HEK293 (cell line): ENCODE results near the gene C1QTNF2.

Experiments used
- AEBP2 ChIP-seq: fragments of 450-650 bp; formaldehyde crosslinking; IDR thresholded peaks from 2 replicates; pipeline ENCODE4 v1.5.1; 2016; ENCODE audit warnings: missing biosample characterization, missing genetic modification characterization, borderline replicate concordance
- BCL11A ChIP-seq: fragments of 450-650 bp; formaldehyde crosslinking; IDR thresholded peaks from 2 replicates; pipeline ENCODE4 v1.5.1; 2016; ENCODE audit warnings: low read depth, missing biosample characterization, missing genetic modification characterization
- GLI2 ChIP-seq: fragments of 450-650 bp; formaldehyde crosslinking; IDR thresholded peaks from 2 replicates; pipeline ENCODE4; 2017; ENCODE audit warnings: missing biosample characterization, missing genetic modification characterization, low read depth, borderline replicate concordance
- GLIS2 ChIP-seq: fragments of 450-650 bp; formaldehyde crosslinking; IDR thresholded peaks from 2 replicates; pipeline ENCODE4 v1.5.1; 2016; ENCODE audit warnings: missing biosample characterization, missing genetic modification characterization
- INSM2 ChIP-seq: fragments of 450-650 bp; formaldehyde crosslinking; IDR thresholded peaks from 2 replicates; pipeline ENCODE4 v1.5.1; 2016; ENCODE audit warnings: missing biosample characterization, missing genetic modification characterization
- TCF7L2 ChIP-seq: IDR thresholded peaks from 2 replicates; pipeline ENCODE4 v1.6.1; 2011; ENCODE audit warnings: low read depth, mild to moderate bottlenecking, inconsistent platforms, low read length, moderate library complexity, borderline replicate concordance
- TSHZ1 ChIP-seq: fragments of 450-650 bp; formaldehyde crosslinking; IDR thresholded peaks from 2 replicates; pipeline ENCODE4 v1.5.1; 2016; ENCODE audit warnings: missing biosample characterization, missing genetic modification characterization, borderline replicate concordance
- ZBTB10 ChIP-seq: fragments of 450-650 bp; formaldehyde crosslinking; IDR thresholded peaks from 2 replicates; pipeline ENCODE4 v1.5.1; 2016; ENCODE audit warnings: missing biosample characterization, missing genetic modification characterization
- ZBTB17 ChIP-seq: fragments of 450-650 bp; formaldehyde crosslinking; IDR thresholded peaks from 2 replicates; pipeline ENCODE4 v1.5.1; 2016; ENCODE audit warnings: missing biosample characterization, missing genetic modification characterization
- ZNF157 ChIP-seq: fragments of 450-650 bp; formaldehyde crosslinking; IDR thresholded peaks from 2 replicates; pipeline ENCODE4 v1.5.1; 2016; ENCODE audit warnings: missing biosample characterization, missing genetic modification characterization
- ZNF16 ChIP-seq: fragments of 450-650 bp; formaldehyde crosslinking; IDR thresholded peaks from 2 replicates; pipeline ENCODE4 v1.5.1; 2016; ENCODE audit warnings: low read depth, missing biosample characterization, missing genetic modification characterization
- ZNF169 ChIP-seq: fragments of 450-650 bp; formaldehyde crosslinking; IDR thresholded peaks from 2 replicates; pipeline ENCODE4 v1.5.1; 2016; ENCODE audit warnings: missing biosample characterization, missing genetic modification characterization
- ZNF174 ChIP-seq: fragments of 450-650 bp; formaldehyde crosslinking; IDR thresholded peaks from 2 replicates; pipeline ENCODE4 v1.5.0; 2017; ENCODE audit warnings: missing biosample characterization, mild to moderate bottlenecking, missing genetic modification characterization
- ZNF19 ChIP-seq: fragments of 450-650 bp; formaldehyde crosslinking; IDR thresholded peaks from 2 replicates; pipeline ENCODE4; 2016; ENCODE audit warnings: missing biosample characterization, missing genetic modification characterization, low read depth
- ZNF202 ChIP-seq: fragments of 450-650 bp; formaldehyde crosslinking; IDR thresholded peaks from 2 replicates; pipeline ENCODE4 v1.5.1; 2016; ENCODE audit warnings: missing biosample characterization, missing genetic modification characterization, borderline replicate concordance
- ZNF292 ChIP-seq: fragments of 450-650 bp; formaldehyde crosslinking; IDR thresholded peaks from 2 replicates; pipeline ENCODE4 v1.5.1; 2016; ENCODE audit warnings: low read depth, missing biosample characterization, missing genetic modification characterization, borderline replicate concordance
- ZNF341 ChIP-seq: fragments of 450-650 bp; formaldehyde crosslinking; IDR thresholded peaks from 2 replicates; pipeline ENCODE4; 2016; ENCODE audit warnings: low read depth, missing biosample characterization, missing genetic modification characterization
- ZNF354C ChIP-seq: fragments of 450-650 bp; formaldehyde crosslinking; IDR thresholded peaks from 2 replicates; pipeline ENCODE4 v1.5.1; 2016; ENCODE audit warnings: missing biosample characterization, missing genetic modification characterization, low read depth, borderline replicate concordance
- ZNF366 ChIP-seq: fragments of 450-650 bp; formaldehyde crosslinking; conservative IDR thresholded peaks from 2 replicates; pipeline ENCODE4 v1.5.1; 2016; ENCODE audit warnings: missing biosample characterization, missing genetic modification characterization
- ZNF433 ChIP-seq: fragments of 450-650 bp; formaldehyde crosslinking; IDR thresholded peaks from 2 replicates; pipeline ENCODE4 v1.5.1; 2016; ENCODE audit warnings: missing biosample characterization, missing genetic modification characterization, low read depth
- ZNF473 ChIP-seq: fragments of 450-650 bp; formaldehyde crosslinking; IDR thresholded peaks from 2 replicates; pipeline ENCODE4 v1.5.1; 2017; ENCODE audit warnings: missing biosample characterization, missing genetic modification characterization
- ZNF514 ChIP-seq: fragments of 450-650 bp; formaldehyde crosslinking; IDR thresholded peaks from 2 replicates; pipeline ENCODE4 v1.5.1; 2016; ENCODE audit warnings: missing biosample characterization, missing genetic modification characterization
- ZNF555 ChIP-seq: fragments of 450-650 bp; formaldehyde crosslinking; conservative IDR thresholded peaks from 2 replicates; pipeline ENCODE4 v1.5.1; 2017; ENCODE audit warnings: missing biosample characterization, mild to moderate bottlenecking, missing genetic modification characterization, inconsistent platforms
- ZNF561 ChIP-seq: fragments of 450-650 bp; IDR thresholded peaks from 2 replicates; pipeline ENCODE4 v1.5.1; 2018; ENCODE audit warnings: missing biosample characterization, missing genetic modification characterization, borderline replicate concordance
- ZNF626 ChIP-seq: fragments of 450-650 bp; sonication (Bioruptor Pico); formaldehyde crosslinking; IDR thresholded peaks from 2 replicates; pipeline ENCODE4 v1.5.1; 2018; ENCODE audit warnings: missing biosample characterization, missing genetic modification characterization, inconsistent platforms
- ZNF701 ChIP-seq: fragments of 450-650 bp; formaldehyde crosslinking; IDR thresholded peaks from 2 replicates; pipeline ENCODE4 v1.5.1; 2016; ENCODE audit warnings: missing biosample characterization, missing genetic modification characterization
- ZNF777 ChIP-seq: fragments of 450-650 bp; formaldehyde crosslinking; IDR thresholded peaks from 2 replicates; pipeline ENCODE4 v1.5.1; 2017; ENCODE audit warnings: missing biosample characterization, missing genetic modification characterization, borderline replicate concordance
- ZNF785 ChIP-seq: fragments of 450-650 bp; formaldehyde crosslinking; IDR thresholded peaks from 2 replicates; pipeline ENCODE4 v1.5.1; 2016; ENCODE audit warnings: missing biosample characterization, missing genetic modification characterization
- ZSCAN5A ChIP-seq: fragments of 450-650 bp; formaldehyde crosslinking; IDR thresholded peaks from 2 replicates; pipeline ENCODE4 v1.5.1; 2016; ENCODE audit warnings: missing biosample characterization, missing genetic modification characterization

The C1QTNF2 gene

GRCh38 chr5:160312134-160312959 is 58.1 kb downstream of the C1QTNF2 start, which contains the start of gene CCNJL (continued):
- TF ChIP-seq GLIS2 (tag by site-specific recombination) (peak; percentile 50; the same call in 1 of the 2 replicates), ZNF785 (tag by site-specific recombination) (no peak), ZNF169 (tag by site-specific recombination) (no peak), ZNF701 (tag by site-specific recombination) (no peak), ZNF292 (no peak), ZNF16 (tag by site-specific recombination) (no peak), ZNF433 (tag by site-specific recombination) (no peak), ZNF354C (tag by site-specific recombination) (no peak), ZNF19 (tag by site-specific recombination) (no peak), ZNF626 (tag by site-specific recombination) (no peak), ZBTB10 (tag by site-specific recombination) (0 out of 2 replicates have a peak, but pooled peaks have one; percentile 16), ZNF561 (tag by site-specific recombination) (peak; percentile 7; the same call in 1 of the 2 replicates), GLI2 (no peak), ZBTB17 (peak; percentile 45; the same call in 1 of the 2 replicates), ZNF174 (no peak), TCF7L2 (no peak), ZNF202 (tag by site-specific recombination) (no peak), ZNF157 (tag by site-specific recombination) (no peak), ZNF777 (tag by site-specific recombination) (peak; percentile 94; the same call in 1 of the 2 replicates), ZNF341 (tag by site-specific recombination) (no peak), TSHZ1 (no peak), ZNF555 (tag by site-specific recombination) (no peak), ZNF366 (tag by site-specific recombination) (peak; percentile 83), ZNF514 (tag by site-specific recombination) (no peak), INSM2 (tag by site-specific recombination) (no peak), BCL11A (tag by site-specific recombination) (no peak), ZSCAN5A (tag by site-specific recombination) (no peak), ZNF473 (tag by site-specific recombination) (no peak), AEBP2 (tag by site-specific recombination) (no peak)
